Osteocyte (in vitro differentiated cells): Measurements from ENCODE around the gene LAMB1. TPM values are rescaled to one million over a fixed set of nuclear protein-coding genes. Genes with fewer than 3 reads are reported as not detected.
A peak's percentile ranks its signal among the peaks of the same experiment; 100 is the strongest.

ENCODE experiments used
- DNase-seq: peaks from one replicate; pipeline ENCODE4 v3.0.0; 2021; ENCODE audit warnings: mixed read lengths; ENCODE audit not compliant: unreplicated experiment; ENCODE audit errors: extremely low spot score
- H3K27ac Mint-ChIP-seq: one replicate; pipeline ENCODE4 v1.8.0; 2021; ENCODE audit warnings: mild to moderate bottlenecking, mixed read lengths; ENCODE audit not compliant: unreplicated experiment
- H3K27me3 Mint-ChIP-seq: one replicate; pipeline ENCODE4 v1.8.0; 2021; ENCODE audit warnings: mixed read lengths; ENCODE audit not compliant: unreplicated experiment
- H3K36me3 Mint-ChIP-seq: one replicate; pipeline ENCODE4 v1.8.0; 2021; ENCODE audit warnings: mixed read lengths; ENCODE audit not compliant: unreplicated experiment
- H3K4me1 Mint-ChIP-seq: one replicate; pipeline ENCODE4 v1.8.0; 2021; ENCODE audit warnings: mixed read lengths; ENCODE audit not compliant: unreplicated experiment
- H3K4me3 Mint-ChIP-seq: one replicate; pipeline ENCODE4 v1.8.0; 2021; ENCODE audit warnings: mild to moderate bottlenecking, moderate library complexity, mixed read lengths; ENCODE audit not compliant: unreplicated experiment
- H3K9me3 Mint-ChIP-seq: one replicate; pipeline ENCODE4 v1.8.0; 2021; ENCODE audit warnings: mixed read lengths; ENCODE audit not compliant: unreplicated experiment
- CTCF ChIP-seq: fragments of 200-600 bp; sonication (generic); IDR thresholded peaks from 2 replicates; pipeline ENCODE4 v1.5.0; 2021; ENCODE audit warnings: antibody characterized with exemption, mild to moderate bottlenecking, moderate library complexity
- total RNA-seq: library from RNA; stranded (reverse); gene quantifications from 2 replicates; pipeline ENCODE4 v1.2.1, GENCODE V29; 2021

LAMB1 gene
- total RNA-seq, 1 donor from 2014 or later: 1,014 TPM

- Mint-ChIP-seq H3K4me3 (no peak overlapping the region), H3K9me3 (no peaks in the 10 kb centered on the region), H3K27me3 (peaks cover 43% of the 10 kb centered on the region), H3K4me1 (peaks cover 2% of the 10 kb centered on the region), H3K27ac (no peak overlapping the region), H3K36me3 (no peaks in the 10 kb centered on the region)
- no peak for DNase-seq
- TF ChIP-seq CTCF: no peak
Observed at GRCh38 chr7:107876916-107877315, 126.0 kb downstream of the LAMB1 start.

GRCh38 chr7:107874605-107875446, 128.1 kb downstream of the LAMB1 start:
- peaks cover 2% of the 10 kb centered on the region for H3K4me1 Mint-ChIP-seq
- H3K9me3 Mint-ChIP-seq: no peaks in the 10 kb centered on the region
- H3K4me3 Mint-ChIP-seq: no peak overlapping the region
- no peak overlapping the region for H3K27ac Mint-ChIP-seq
- DNase-seq: no peak
- peaks cover 52% of the 10 kb centered on the region for H3K27me3 Mint-ChIP-seq
- peak; percentile 76 for TF ChIP-seq CTCF
- H3K36me3 Mint-ChIP-seq: no peaks in the 10 kb centered on the region

GRCh38 chr7:107874111-107874510, 128.8 kb downstream of the LAMB1 start:
- Mint-ChIP-seq H3K27ac (no peak overlapping the region), H3K4me3 (no peak overlapping the region), H3K36me3 (no peaks in the 10 kb centered on the region), H3K9me3 (no peaks in the 10 kb centered on the region), H3K27me3 (peaks cover 51% of the 10 kb centered on the region), H3K4me1 (no peaks in the 10 kb centered on the region)
- DNase-seq: no peak
- no peak for TF ChIP-seq CTCF

Other genes with a start within 250 kb of the LAMB1 start
- gene SLC26A3, start 199.9 kb downstream of the LAMB1 start, total RNA-seq: not detected in 2 replicates
- gene DLD, start 112.0 kb downstream of the LAMB1 start, total RNA-seq: 56.8 and 59.8 TPM in 2 replicates
- gene LAMB4, start 127.2 kb upstream of the LAMB1 start, total RNA-seq: 0.75 and 1.1 TPM in 2 replicates